Adrenal gland (tissue), 12 donors: ENCODE measurements around the gene SUSD6. TPM values are rescaled to one million over a fixed set of nuclear protein-coding genes. Genes with fewer than 3 reads are reported as not detected.
A peak's percentile ranks its signal among the peaks of the same experiment; 100 is the strongest.

Experiments used
- DNase-seq, 7 donors: peaks; one replicate each; pipeline ENCODE4 v3.0.0-alpha.2; 2019 to 2020
- H3K27ac ChIP-seq, 5 donors: fragments of 200-600 bp; sonication (generic) in 4 of 5; 1 replicate in 3 of 5; 2 replicates in 2 of 5; pipeline versions ENCODE4 v1.5.1 to v1.8.0; 2016 to 2020; ENCODE audit warnings: mild to moderate bottlenecking in 1 of 5
- H3K27me3 ChIP-seq: fragments of 200-600 bp; 2 replicates; pipeline ENCODE4 v1.8.0; 2021
- H3K36me3 ChIP-seq, 2 donors: fragments of 200-600 bp; replicated peaks in 1 of 2; 1 replicate in 1 of 2; 2 replicates in 1 of 2; pipeline versions ENCODE4 v1.5.1 to v1.8.0; 2018 to 2022
- H3K4me1 ChIP-seq, 2 donors: fragments of 200-600 bp; replicated peaks in 1 of 2; 1 replicate in 1 of 2; 2 replicates in 1 of 2; pipeline versions ENCODE4 v1.5.1 to v1.8.0; 2018 to 2021
- H3K4me3 ChIP-seq, 4 donors: fragments of 200-600 bp; sonication (generic) in 3 of 4; one replicate each; pipeline ENCODE4 v1.5.1; 2016 to 2018
- H3K9me3 ChIP-seq, 3 donors: fragments of 200-600 bp; sonication (generic) in 1 of 3; replicated peaks in 1 of 3; 1 replicate in 2 of 3; 2 replicates in 1 of 3; pipeline versions ENCODE4 v1.5.1 to v1.8.0; 2016 to 2021
- CTCF ChIP-seq, 6 experiments: fragments of 450-650 bp in 4 of 6; fragments of 200-600 bp in 2 of 6; sonication (generic) in 1 of 6; IDR thresholded peaks; 1 replicate in 5 of 6; 2 replicates in 1 of 6; pipeline versions ENCODE4 v1.5.1 to v1.8.0; 2016 to 2021; ENCODE audit warnings: antibody characterized with exemption in 6 of 6, mild to moderate bottlenecking in 2 of 6, moderate library complexity in 1 of 6
- POLR2A ChIP-seq, 2 donors: fragments of 450-650 bp; IDR thresholded peaks; one replicate each; pipeline ENCODE4 v1.6.1; 2017; ENCODE audit warnings: antibody characterized with exemption in 2 of 2, mild to moderate bottlenecking in 2 of 2, moderate library complexity in 1 of 2
- WGBS, 4 donors: extraction: QIAGEN DNeasy Blood & Tissue Kit in 2 of 4; methylation state at CpG; one replicate each; pipeline versions ENCODE4 v1.1.5 to v1.1.7; 2013 to 2017; 5-methylcytosine and 5-hydroxymethylcytosine counted together
- intact Hi-C, 2 donors: fragments of 100-400 bp; cut with DNase I; formaldehyde crosslinking; loops; one replicate each; pipeline versions ENCODE4 v1.14.1 to v1.15.0; 2022 to 2023
- polyA plus RNA-seq, 3 donors: library from polyadenylated mRNA; stranded (reverse); fragments of 200-250 nt in 2 of 3; fragments of 350-450 nt in 1 of 3; fragmentation: Illumina TruSeq in 1 of 3; extraction: RNeasy Lipid Tissue Mini Kit (QIAGEN cat#74804) in 1 of 3; gene quantifications; one replicate each; pipeline ENCODE4 v1.2.3, GENCODE V29; 2013 to 2014
- total RNA-seq, 9 donors: library from RNA; depleted of rRNA in 4 of 9; stranded (reverse); fragments of >200 nt in 4 of 9; fragments of 120-200 nt in 1 of 9; fragmentation: NEBNext Ultra II Directional in 1 of 9; extraction: Animal tissue kit (Norgen Biotek cat#: 25700) in 1 of 9; gene quantifications; one replicate each; pipeline versions ENCODE4 v1.1.0 to v1.2.4, GENCODE V29; 2013 to 2023
- donor health status: healthy with polysubstance abuse.
- donor health status: Bipolar disorder and iron deficiency.
- donor health status: DM: yes; HTN: yes; CAD: no.
- donor health status: DM: no; HTN: no; CAD: no.
- donor health status: DM: no; HTN: no; CAD: no.
- donor health status: DM: yes; HTN: yes; CAD: no.

Gene SUSD6
- total and polyA plus RNA-seq, 12 donors: 7.8 to 75.5 (median 41.0) TPM

GRCh38 chr14:69574954-69575295, 36.5 kb upstream of the SUSD6 start:
- Histone ChIP-seq H3K27me3 (peaks cover 58% of the 10 kb centered on the region), H3K9me3 (no peaks in the 10 kb centered on the region), H3K27ac (no peak overlapping the region), H3K4me3 (no peak overlapping the region), H3K4me1 (peaks cover 5 to 28% of the 10 kb centered on the region in 2 donors), H3K36me3 (no peaks in the 10 kb centered on the region)
- 42 to 50% (median 46%) methylated on average over 5 of the region's 5 CpGs for WGBS, 4 donors
- DNase-seq: no peak
- intact Hi-C loops: loop anchor here in 1 of 2 donors (5.0 kb wide), 1 partner anchor 38 kb away; no protein-coding TSS in a partner anchor
- TF ChIP-seq CTCF (IDR thresholded peaks at IDR 0.05) (peak in 2 of 6 experiments; percentile 29 to 30), POLR2A (IDR thresholded peaks at IDR 0.05) (no peak)

- no peak for DNase-seq
- no peaks in the 10 kb centered on the region for H3K9me3 ChIP-seq
- no peak overlapping the region for H3K4me3 ChIP-seq
- peaks cover 0 to 5% of the 10 kb centered on the region in 2 donors for H3K4me1 ChIP-seq
- 73 to 84% (median 77%) methylated on average over 2 of the region's 2 CpGs for WGBS, 4 donors
- TF ChIP-seq CTCF (IDR thresholded peaks at IDR 0.05): no peak
- TF ChIP-seq POLR2A (IDR thresholded peaks at IDR 0.05): no peak
- peak overlapping the region in 1 of 5 donors; percentile 49 for H3K27ac ChIP-seq
- no peaks in the 10 kb centered on the region for H3K36me3 ChIP-seq
- intact Hi-C loops: no loop called here
- peaks cover 18% of the 10 kb centered on the region for H3K27me3 ChIP-seq
Observed at GRCh38 chr14:69579476-69579875, 31.9 kb upstream of the SUSD6 start.

GRCh38 chr14:69580009-69580577, 31.3 kb upstream of the SUSD6 start:
- Histone ChIP-seq H3K27me3 (peaks cover 12% of the 10 kb centered on the region), H3K36me3 (no peaks in the 10 kb centered on the region), H3K4me1 (no peaks in the 10 kb centered on the region), H3K9me3 (no peaks in the 10 kb centered on the region), H3K27ac (peak overlapping the region in 1 of 5 donors; percentile 49), H3K4me3 (no peak overlapping the region)
- WGBS, 4 donors: 28 to 41% (median 34%) methylated on average over 7 of the region's 7 CpGs
- intact Hi-C loops: no loop called here
- TF ChIP-seq CTCF (IDR thresholded peaks at IDR 0.05) (peak; percentile 16 to 63 (median 44)), POLR2A (IDR thresholded peaks at IDR 0.05) (no peak)
- DNase-seq: peak; percentile 61 to 88 (median 77)

GRCh38 chr14:69581316-69581935, 30.0 kb upstream of the SUSD6 start:
- no peak overlapping the region for H3K4me3 ChIP-seq
- WGBS, 4 donors: 87 to 92% (median 90%) methylated on average over 7 of the region's 7 CpGs
- no peak overlapping the region for H3K27ac ChIP-seq
- H3K9me3 ChIP-seq: no peaks in the 10 kb centered on the region
- intact Hi-C loops: no loop called here
- no peak for DNase-seq
- peaks cover 0 to 5% of the 10 kb centered on the region in 2 donors for H3K4me1 ChIP-seq
- TF ChIP-seq POLR2A (IDR thresholded peaks at IDR 0.05): no peak
- TF ChIP-seq CTCF (IDR thresholded peaks at IDR 0.05): no peak
- no peaks in the 10 kb centered on the region for H3K36me3 ChIP-seq
- peaks cover 6% of the 10 kb centered on the region for H3K27me3 ChIP-seq
